Stimulated activated CD4-positive, alpha-beta T cell treated with anti-CD3 and anti-CD28 coated beads, Interleukin-12 subunit alpha, Interleukin-12 subunit beta, amount 100 ng/mL, for 24 hours (primary cell): Measurements from ENCODE around the gene INF2.
A peak's percentile ranks its signal among the peaks of the same experiment; 100 is the strongest.

Experiments used
- DNase-seq, 2 experiments: peaks; one replicate each; pipeline ENCODE4 v3.0.0-alpha.2; 2020; ENCODE audit warnings: low read depth in 2 of 2

INF2 gene

GRCh38 chr14:104676694-104677511 is 12.5 kb upstream of the INF2 start:
- DNase-seq = peak; percentile 45 to 71

GRCh38 chr14:104677512-104678332 is 11.7 kb upstream of the INF2 start:
- DNase-seq = peak; percentile 68 to 74

GRCh38 chr14:104678346-104678745 is 11.1 kb upstream of the INF2 start:
- DNase-seq = no peak

- no peak for DNase-seq
These were observed 10.3 kb upstream of the INF2 start for GRCh38 chr14:104678901-104679705.

- no peak for DNase-seq
These were observed 9.2 kb upstream of the INF2 start for GRCh38 chr14:104680056-104680805.

- no peak for DNase-seq
These were observed 8.4 kb upstream of the INF2 start for GRCh38 chr14:104680806-104681688.

- no peak for DNase-seq
These were observed 7.7 kb upstream of the INF2 start for GRCh38 chr14:104681689-104682074.

- no peak for DNase-seq
These were observed 7.3 kb upstream of the INF2 start for GRCh38 chr14:104682107-104682593.

GRCh38 chr14:104683653-104684448 is 5.6 kb upstream of the INF2 start:
- no peak for DNase-seq

- no peak for DNase-seq
These were observed 5.0 kb upstream of the INF2 start for GRCh38 chr14:104684449-104684821.

- no peak for DNase-seq
These were observed 4.0 kb upstream of the INF2 start for GRCh38 chr14:104685216-104685997.

- no peak for DNase-seq
These were observed 3.3 kb upstream of the INF2 start for GRCh38 chr14:104685998-104686610.

- DNase-seq = no peak
These were observed 2.5 kb upstream of the INF2 start for GRCh38 chr14:104686624-104687517.

GRCh38 chr14:104687601-104688504 is 1.6 kb upstream of the INF2 start:
- no peak for DNase-seq

GRCh38 chr14:104688505-104689108 is 811 bp upstream of the INF2 start:
- no peak for DNase-seq
